ENCODE data around the gene HJURP.

DNA sequence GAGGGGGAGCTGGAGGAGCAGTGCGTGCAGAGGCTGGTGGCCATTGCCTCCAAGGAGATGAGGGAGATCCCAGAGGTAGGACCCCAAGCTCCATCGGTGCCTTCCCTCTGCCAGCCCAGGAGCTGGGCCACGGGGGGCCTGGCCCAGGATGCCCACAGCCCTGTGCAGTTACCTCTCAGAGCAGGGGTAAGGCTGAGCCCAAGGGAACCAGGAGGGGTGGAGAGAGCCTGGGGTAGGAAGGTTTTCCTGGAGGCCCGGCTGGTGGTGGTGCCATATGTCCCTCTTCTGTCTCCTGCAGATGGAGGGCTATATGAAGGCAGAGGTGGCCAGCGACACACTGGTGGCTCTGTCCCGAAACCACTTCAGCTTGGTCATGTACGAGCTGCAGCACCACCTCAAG is 64.8 kb downstream of the HJURP start:
- TF ChIP-seq SPI1 (IDR thresholded peaks at IDR 0.05; ENCODE audit: borderline replicate concordance, low read depth), result no peak
- TF ChIP-seq CTCF (IDR thresholded peaks at IDR 0.05; ENCODE audit: insufficient read depth, low read length), result no peak
- no peak for TF ChIP-seq POLR2AphosphoS5 (IDR thresholded peaks at IDR 0.05; ENCODE audit: low read depth)
- TF ChIP-seq REST (IDR thresholded peaks at IDR 0.05; ENCODE audit: insufficient replicate concordance, low read depth), result no peak
